Parathyroid adenoma (tissue), 2 donors: Measurements from ENCODE around the gene P2RX2.

Experiments
- H2AFZ ChIP-seq: fragments of 300-600 bp; sonication (generic); one replicate; pipeline ENCODE4 v1.7.0; 2017; ENCODE audit warnings: antibody characterized with exemption, mild to moderate bottlenecking
- H3K27ac ChIP-seq: fragments of 300-600 bp; sonication (generic); one replicate; pipeline ENCODE4 v1.7.0; 2017
- H3K27me3 ChIP-seq: fragments of 300-600 bp; sonication (generic); one replicate; pipeline ENCODE4 v1.7.0; 2017; ENCODE audit warnings: low read length; ENCODE audit not compliant: control insufficient read depth, insufficient read depth
- H3K36me3 ChIP-seq: fragments of 300-600 bp; sonication (generic); one replicate; pipeline ENCODE4 v1.7.0; 2017; ENCODE audit warnings: low read length; ENCODE audit not compliant: control insufficient read depth, insufficient read depth
- H3K4me1 ChIP-seq: fragments of 300-600 bp; sonication (generic); one replicate; pipeline ENCODE4 v1.7.0; 2017; ENCODE audit warnings: control low read depth
- H3K4me2 ChIP-seq: fragments of 300-600 bp; sonication (generic); one replicate; pipeline ENCODE4 v1.7.0; 2017; ENCODE audit warnings: low read length
- H3K4me3 ChIP-seq: fragments of 300-600 bp; sonication (generic); one replicate; pipeline ENCODE4 v1.7.0; 2017; ENCODE audit warnings: low read depth, low read length
- H3K79me2 ChIP-seq: fragments of 300-600 bp; sonication (generic); one replicate; pipeline ENCODE4 v1.7.0; 2017; ENCODE audit warnings: control low read depth
- H3K9ac ChIP-seq: fragments of 300-600 bp; sonication (generic); one replicate; pipeline ENCODE4 v1.7.0; 2017; ENCODE audit warnings: mild to moderate bottlenecking
- H3K9me3 ChIP-seq: fragments of 300-600 bp; sonication (generic); one replicate; pipeline ENCODE4 v1.7.0; 2017; ENCODE audit warnings: low read length; ENCODE audit not compliant: control insufficient read depth
- CTCF ChIP-seq: fragments of 300-600 bp; sonication (generic); IDR thresholded peaks from one replicate; pipeline ENCODE4 v1.7.0; 2017; ENCODE audit warnings: antibody characterized with exemption, mild to moderate bottlenecking
- donor health status: primary hyperparathyroidism.

P2RX2 gene

GRCh38 chr12:132608231-132609171 is 10.1 kb upstream of the P2RX2 start:
- no peaks in the 10 kb centered on the region for H3K36me3 ChIP-seq
- no peaks in the 10 kb centered on the region for H3K79me2 ChIP-seq
- H3K9ac ChIP-seq: no peak overlapping the region
- H3K4me3 ChIP-seq: no peak overlapping the region
- no peaks in the 10 kb centered on the region for H3K9me3 ChIP-seq
- no peak for TF ChIP-seq CTCF
- H3K4me1 ChIP-seq: peaks cover 4% of the 10 kb centered on the region
- no peak overlapping the region for H3K27ac ChIP-seq
- H3K27me3 ChIP-seq: peaks cover 2% of the 10 kb centered on the region
- H3K4me2 ChIP-seq: no peak overlapping the region
- no peak overlapping the region for H2AFZ ChIP-seq

- H3K4me2 ChIP-seq: peak within 1 kb of the TSS; percentile 45
- H3K27ac ChIP-seq: no peak within 1 kb of the TSS
- no peaks in the 10 kb centered on the region for H3K4me1 ChIP-seq
- no peaks in the 10 kb centered on the region for H3K9me3 ChIP-seq
- no peaks in the 10 kb centered on the region for H3K36me3 ChIP-seq
- TF ChIP-seq CTCF: no peak
- peak within 1 kb of the TSS; percentile 27 for H2AFZ ChIP-seq
- H3K27me3 ChIP-seq: no peaks in the 10 kb centered on the region
- H3K79me2 ChIP-seq: no peaks in the 10 kb centered on the region
- no peak within 1 kb of the TSS for H3K4me3 ChIP-seq
- H3K9ac ChIP-seq: no peak within 1 kb of the TSS
These were observed 8.4 kb upstream of the P2RX2 start, which contains the start of gene LRCOL1 for GRCh38 chr12:132610051-132610759. Gene LRCOL1, minus strand, starts transcription at chr12:132610582. Its CDS starts 4,331 bp downstream, at chr12:132606251.

- no peak overlapping the region for H3K4me3 ChIP-seq
- no peaks in the 10 kb centered on the region for H3K36me3 ChIP-seq
- H3K4me2 ChIP-seq: no peak overlapping the region
- no peak for TF ChIP-seq CTCF
- H3K9ac ChIP-seq: no peak overlapping the region
- no peaks in the 10 kb centered on the region for H3K9me3 ChIP-seq
- H3K27ac ChIP-seq: no peak overlapping the region
- H2AFZ ChIP-seq: no peak overlapping the region
- H3K79me2 ChIP-seq: no peaks in the 10 kb centered on the region
- H3K27me3 ChIP-seq: no peaks in the 10 kb centered on the region
- H3K4me1 ChIP-seq: no peaks in the 10 kb centered on the region
These were observed 7.5 kb upstream of the P2RX2 start for GRCh38 chr12:132610866-132611602.

GRCh38 chr12:132611620-132612019 is 7.0 kb upstream of the P2RX2 start:
- no peaks in the 10 kb centered on the region for H3K79me2 ChIP-seq
- H3K27ac ChIP-seq: no peak overlapping the region
- H3K4me3 ChIP-seq: no peak overlapping the region
- no peak overlapping the region for H2AFZ ChIP-seq
- no peak for TF ChIP-seq CTCF
- H3K9me3 ChIP-seq: no peaks in the 10 kb centered on the region
- H3K4me2 ChIP-seq: no peak overlapping the region
- no peaks in the 10 kb centered on the region for H3K36me3 ChIP-seq
- H3K4me1 ChIP-seq: no peaks in the 10 kb centered on the region
- H3K27me3 ChIP-seq: no peaks in the 10 kb centered on the region
- H3K9ac ChIP-seq: no peak overlapping the region
